Neutrophil (primary cell): ENCODE results near the gene MALL.
"Not testable (repeated sequence)": the region's sequence is repeated elsewhere in the genome, so short reads cannot be mapped to it uniquely, and the experiment has no call there.

Experiments
- H3K27ac ChIP-seq: fragments of 200-600 bp; sonication (generic); 2 replicates; pipeline ENCODE4 v1.5.1; 2016; ENCODE audit warnings: mild to moderate bottlenecking, moderate library complexity
- H3K27me3 ChIP-seq: fragments of 200-600 bp; sonication (generic); 2 replicates; pipeline ENCODE4 v1.6.0; 2016; ENCODE audit warnings: mild to moderate bottlenecking
- H3K36me3 ChIP-seq: fragments of 200-600 bp; sonication (generic); 2 replicates; pipeline ENCODE4 v1.5.1; 2017
- H3K4me1 ChIP-seq, 2 experiments: fragments of 200-600 bp in 1 of 2; sonication (generic) in 1 of 2; 1 replicate in 1 of 2; 2 replicates in 1 of 2; pipeline versions ENCODE4 v1.5.1 to v1.6.1; 2013 to 2016; ENCODE audit warnings: low read depth in 1 of 2, low read length in 1 of 2, mild to moderate bottlenecking in 1 of 2, moderate library complexity in 1 of 2; ENCODE audit not compliant: control insufficient read depth in 1 of 2, insufficient read depth in 1 of 2
- H3K4me3 ChIP-seq, 2 experiments: fragments of 200-600 bp in 1 of 2; sonication (generic) in 1 of 2; 1 replicate in 1 of 2; 2 replicates in 1 of 2; pipeline ENCODE4 v1.5.1; 2013 to 2016; ENCODE audit warnings: low read depth in 1 of 2, low read length in 1 of 2, mild to moderate bottlenecking in 1 of 2, moderate library complexity in 1 of 2
- H3K9me3 ChIP-seq: fragments of 200-600 bp; sonication (generic); 2 replicates; pipeline ENCODE4 v1.5.1; 2016
- CTCF ChIP-seq: fragments of 200-600 bp; sonication (generic); IDR thresholded peaks from 2 replicates; pipeline ENCODE4 v1.5.1; 2016; ENCODE audit warnings: antibody characterized with exemption

MALL gene

GRCh38 chr2:110115291-110116032 is at the start of gene MALL:
Gene MALL, minus strand, starts transcription at chr2:110115822. Its CDS starts 30 bp downstream, at chr2:110115792.
- H3K4me3 ChIP-seq: no peak within 1 kb of the TSS
- H3K4me1 ChIP-seq: no peaks in the 10 kb centered on the region
- no peak for TF ChIP-seq CTCF
- peaks cover 47% of the 10 kb centered on the region for H3K27me3 ChIP-seq
- H3K27ac ChIP-seq: no peak within 1 kb of the TSS
- H3K36me3 ChIP-seq: no peaks in the 10 kb centered on the region
- H3K9me3 ChIP-seq: no peaks in the 10 kb centered on the region

- H3K27me3 ChIP-seq: no peaks in the 10 kb centered on the region
Measured at GRCh38 chr2:110157153-110157793, 41.7 kb upstream of the MALL start.

GRCh38 chr2:110154828-110155227 is 39.2 kb upstream of the MALL start:
- not testable (repeated sequence) for H3K9me3 ChIP-seq, H3K4me3 ChIP-seq, H3K4me1 ChIP-seq, H3K36me3 ChIP-seq, H3K27ac ChIP-seq, H3K27me3 ChIP-seq

More at GRCh38 chr2:110157153-110157793, 41.7 kb upstream of the MALL start:
- H3K4me1 ChIP-seq: no peaks in the 10 kb centered on the region
- no peaks in the 10 kb centered on the region for H3K36me3 ChIP-seq
- H3K9me3 ChIP-seq: no peaks in the 10 kb centered on the region
- no peak overlapping the region for H3K4me3 ChIP-seq
- TF ChIP-seq CTCF: no peak
- no peak overlapping the region for H3K27ac ChIP-seq

- H3K27me3 ChIP-seq, H3K9me3 ChIP-seq, H3K4me1 ChIP-seq, H3K27ac ChIP-seq, H3K4me3 ChIP-seq, H3K36me3 ChIP-seq: not testable (repeated sequence)
Measured at GRCh38 chr2:110154188-110154587, 38.6 kb upstream of the MALL start.

- no peaks in the 10 kb centered on the region for H3K27me3 ChIP-seq
- TF ChIP-seq CTCF: no peak
- H3K4me1 ChIP-seq: no peaks in the 10 kb centered on the region
- H3K36me3 ChIP-seq: no peaks in the 10 kb centered on the region
- H3K4me3 ChIP-seq: no peak overlapping the region
- H3K9me3 ChIP-seq: no peaks in the 10 kb centered on the region
- H3K27ac ChIP-seq: no peak overlapping the region
Measured at GRCh38 chr2:110153416-110153815, 37.8 kb upstream of the MALL start.

GRCh38 chr2:110152943-110153342 is 37.3 kb upstream of the MALL start:
- H3K27ac ChIP-seq: no peak overlapping the region

More at GRCh38 chr2:110152943-110153342, 37.3 kb upstream of the MALL start:
- Histone ChIP-seq H3K9me3 (no peaks in the 10 kb centered on the region), H3K36me3 (no peaks in the 10 kb centered on the region), H3K4me1 (no peaks in the 10 kb centered on the region), H3K4me3 (no peak overlapping the region), H3K27me3 (no peaks in the 10 kb centered on the region)
- TF ChIP-seq CTCF: no peak
